Measurements from ENCODE around the gene ABCA5. TPM values are rescaled to one million over a fixed set of nuclear protein-coding genes. Genes with fewer than 3 reads are reported as not detected.
"Not testable (repeated sequence)": the region's sequence is repeated elsewhere in the genome, so short reads cannot be mapped to it uniquely, and the experiment has no call there.

The ABCA5 gene
- total and polyA plus RNA-seq, 2 donors (not counting 1 experiment from before 2014, with no cell fraction given), result 9.8 to 37.2 TPM

GRCh38 chr17:69284646-69285045, 42.3 kb downstream of the ABCA5 start:
- no peak overlapping the region for H3K4me2 ChIP-seq (replicated peaks; ENCODE audit: low read depth, low read length, poor library complexity, severe bottlenecking)
- H2AFZ ChIP-seq (ENCODE audit: insufficient read depth, low read depth, low read length, poor library complexity, severe bottlenecking), result no peak overlapping the region
- ATAC-seq (ENCODE audit: low read depth), result no peak
- Mint-ChIP-seq H3K4me1 (no peaks in the 10 kb centered on the region), H3K9me3 (ENCODE audit: insufficient read depth) (no peaks in the 10 kb centered on the region), H3K4me3 (no peak overlapping the region), H3K27ac (no peak overlapping the region), H3K27me3 (no peaks in the 10 kb centered on the region)
- no peaks in the 10 kb centered on the region for H3K79me2 ChIP-seq (ENCODE audit: control insufficient read depth, insufficient read depth, low read length)
- WGBS (ENCODE audit: insufficient coverage), result no CpG with 5 or more reads among the region's 2 CpGs
- ChIA-PET POLR2A (no interaction called here), CTCF (no interaction called here)
- H4K20me1 ChIP-seq (ENCODE audit: control insufficient read depth, insufficient read depth, low read length, poor library complexity, severe bottlenecking), result no peaks in the 10 kb centered on the region
- no peak overlapping the region for H3K4me3 ChIP-seq (ENCODE audit: control extremely low read depth in 1 of 5, extremely low read depth in 1 of 5, insufficient read depth in 1 of 5, low read depth in 2 of 5, low read length in 4 of 5)
- no peak overlapping the region for H3K9ac ChIP-seq (ENCODE audit: low read length)
- H3K9me3 ChIP-seq (ENCODE audit: control extremely low read depth in 1 of 3, control insufficient read depth in 2 of 3, insufficient read depth in 1 of 3, low read length in 2 of 3), result no peaks in the 10 kb centered on the region
- H3K27me3 ChIP-seq (replicated peaks in 1 of 4; ENCODE audit: control extremely low read depth in 1 of 4, control insufficient read depth in 3 of 4, insufficient read depth in 4 of 4, low read length in 3 of 4), result no peaks in the 10 kb centered on the region
- TF ChIP-seq CTCF (IDR thresholded peaks at IDR 0.05) (no peak), EZH2 (IDR thresholded peaks at IDR 0.05; ENCODE audit: borderline replicate concordance, insufficient read depth, low read depth, low read length, poor library complexity, severe bottlenecking) (no peak)
- H3K36me3 ChIP-seq (replicated peaks in 1 of 2; ENCODE audit: control extremely low read depth in 1 of 2, control insufficient read depth in 1 of 2, extremely low read depth in 1 of 2, insufficient read depth in 2 of 2, low read length in 1 of 2), result no peaks in the 10 kb centered on the region
- intact Hi-C loops (cut with micrococcal nuclease), result no loop called here
- no peaks in the 10 kb centered on the region for H3K4me1 ChIP-seq (ENCODE audit: control insufficient read depth in 2 of 2, insufficient read depth in 2 of 2, low read length in 2 of 2)
- no peak overlapping the region for H3K27ac ChIP-seq (ENCODE audit: low read length in 2 of 2)
- DNase-seq, result no peak

- no peak for DNase-seq
- H3K27ac ChIP-seq (ENCODE audit: low read length in 2 of 2), result no peak overlapping the region
- no peaks in the 10 kb centered on the region for H3K27me3 Mint-ChIP-seq
- H3K4me3 ChIP-seq (ENCODE audit: control extremely low read depth in 1 of 5, extremely low read depth in 1 of 5, insufficient read depth in 1 of 5, low read depth in 2 of 5, low read length in 4 of 5), result no peak overlapping the region
- ChIA-PET CTCF (no interaction called here), POLR2A (no interaction called here)
- H3K9ac ChIP-seq (ENCODE audit: low read length), result no peak overlapping the region
- H3K36me3 ChIP-seq (replicated peaks in 1 of 2; ENCODE audit: control extremely low read depth in 1 of 2, control insufficient read depth in 1 of 2, extremely low read depth in 1 of 2, insufficient read depth in 2 of 2, low read length in 1 of 2), result no peaks in the 10 kb centered on the region
- WGBS (ENCODE audit: insufficient coverage), result 92% methylated on average over 3 of the region's 3 CpGs
- no peak for TF ChIP-seq CTCF (IDR thresholded peaks at IDR 0.05)
- H3K4me2 ChIP-seq (replicated peaks; ENCODE audit: low read depth, low read length, poor library complexity, severe bottlenecking), result no peak overlapping the region
- H3K9me3 ChIP-seq (ENCODE audit: control extremely low read depth in 1 of 3, control insufficient read depth in 2 of 3, insufficient read depth in 1 of 3, low read length in 2 of 3), result no peaks in the 10 kb centered on the region
- intact Hi-C loops (cut with micrococcal nuclease), result no loop called here
- no peak overlapping the region for H3K4me3 Mint-ChIP-seq
- no peaks in the 10 kb centered on the region for H3K27me3 ChIP-seq (replicated peaks in 1 of 4; ENCODE audit: control extremely low read depth in 1 of 4, control insufficient read depth in 3 of 4, insufficient read depth in 4 of 4, low read length in 3 of 4)
- no peak overlapping the region for H2AFZ ChIP-seq (ENCODE audit: insufficient read depth, low read depth, low read length, poor library complexity, severe bottlenecking)
- H3K9me3 Mint-ChIP-seq (ENCODE audit: insufficient read depth), result no peaks in the 10 kb centered on the region
- no peak overlapping the region for H3K27ac Mint-ChIP-seq
- H4K20me1 ChIP-seq (ENCODE audit: control insufficient read depth, insufficient read depth, low read length, poor library complexity, severe bottlenecking), result no peaks in the 10 kb centered on the region
- H3K79me2 ChIP-seq (ENCODE audit: control insufficient read depth, insufficient read depth, low read length), result no peaks in the 10 kb centered on the region
- no peaks in the 10 kb centered on the region for H3K4me1 Mint-ChIP-seq
- no peaks in the 10 kb centered on the region for H3K4me1 ChIP-seq (ENCODE audit: control insufficient read depth in 2 of 2, insufficient read depth in 2 of 2, low read length in 2 of 2)
- no peak for ATAC-seq (ENCODE audit: low read depth)
Measured at GRCh38 chr17:69282002-69282401, 44.9 kb downstream of the ABCA5 start.

GRCh38 chr17:69276279-69276678, 50.7 kb downstream of the ABCA5 start:
- H3K4me3 Mint-ChIP-seq; H3K4me2 ChIP-seq (replicated peaks; ENCODE audit: low read depth, low read length, poor library complexity, severe bottlenecking); H3K79me2 ChIP-seq (ENCODE audit: control insufficient read depth, insufficient read depth, low read length); H3K27ac Mint-ChIP-seq; H3K27me3 Mint-ChIP-seq; H4K20me1 ChIP-seq (ENCODE audit: control insufficient read depth, insufficient read depth, low read length, poor library complexity, severe bottlenecking); H3K4me1 ChIP-seq (ENCODE audit: control insufficient read depth in 2 of 2, insufficient read depth in 2 of 2, low read length in 2 of 2); H3K36me3 ChIP-seq (replicated peaks in 1 of 2; ENCODE audit: control extremely low read depth in 1 of 2, control insufficient read depth in 1 of 2, extremely low read depth in 1 of 2, insufficient read depth in 2 of 2, low read length in 1 of 2); POLR2A ChIA-PET; H3K9ac ChIP-seq (ENCODE audit: low read length); H3K9me3 ChIP-seq (ENCODE audit: control extremely low read depth in 1 of 3, control insufficient read depth in 2 of 3, insufficient read depth in 1 of 3, low read length in 2 of 3); H3K27ac ChIP-seq (ENCODE audit: low read length in 2 of 2); DNase-seq; CTCF ChIA-PET; H2AFZ ChIP-seq (ENCODE audit: insufficient read depth, low read depth, low read length, poor library complexity, severe bottlenecking); H3K4me1 Mint-ChIP-seq; intact Hi-C loops (cut with micrococcal nuclease); H3K9me3 Mint-ChIP-seq (ENCODE audit: insufficient read depth); H3K27me3 ChIP-seq (replicated peaks in 1 of 4; ENCODE audit: control extremely low read depth in 1 of 4, control insufficient read depth in 3 of 4, insufficient read depth in 4 of 4, low read length in 3 of 4); ATAC-seq (ENCODE audit: low read depth); H3K4me3 ChIP-seq (ENCODE audit: control extremely low read depth in 1 of 5, extremely low read depth in 1 of 5, insufficient read depth in 1 of 5, low read depth in 2 of 5, low read length in 4 of 5): not testable (repeated sequence)
- WGBS (ENCODE audit: insufficient coverage), result no CpG with 5 or more reads among the region's 4 CpGs
